Purkinje cell (primary cell): Measurements from ENCODE around the gene EDN3. TPM values are rescaled to one million over a fixed set of nuclear protein-coding genes. Genes with fewer than 3 reads are reported as not detected.

Experiments used
- polyA plus RNA-seq: library from polyadenylated mRNA; unstranded; fragments of >200 nt; fragmentation: Nextera tagmentation; gene quantifications from 2 replicates; pipeline ENCODE4 v1.2.1, GENCODE V29; 2014

Gene EDN3, protein sequence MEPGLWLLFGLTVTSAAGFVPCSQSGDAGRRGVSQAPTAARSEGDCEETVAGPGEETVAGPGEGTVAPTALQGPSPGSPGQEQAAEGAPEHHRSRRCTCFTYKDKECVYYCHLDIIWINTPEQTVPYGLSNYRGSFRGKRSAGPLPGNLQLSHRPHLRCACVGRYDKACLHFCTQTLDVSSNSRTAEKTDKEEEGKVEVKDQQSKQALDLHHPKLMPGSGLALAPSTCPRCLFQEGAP
- polyA plus RNA-seq = 0.63 TPM in 1 of 2 replicates, not detected in the other

DNA sequence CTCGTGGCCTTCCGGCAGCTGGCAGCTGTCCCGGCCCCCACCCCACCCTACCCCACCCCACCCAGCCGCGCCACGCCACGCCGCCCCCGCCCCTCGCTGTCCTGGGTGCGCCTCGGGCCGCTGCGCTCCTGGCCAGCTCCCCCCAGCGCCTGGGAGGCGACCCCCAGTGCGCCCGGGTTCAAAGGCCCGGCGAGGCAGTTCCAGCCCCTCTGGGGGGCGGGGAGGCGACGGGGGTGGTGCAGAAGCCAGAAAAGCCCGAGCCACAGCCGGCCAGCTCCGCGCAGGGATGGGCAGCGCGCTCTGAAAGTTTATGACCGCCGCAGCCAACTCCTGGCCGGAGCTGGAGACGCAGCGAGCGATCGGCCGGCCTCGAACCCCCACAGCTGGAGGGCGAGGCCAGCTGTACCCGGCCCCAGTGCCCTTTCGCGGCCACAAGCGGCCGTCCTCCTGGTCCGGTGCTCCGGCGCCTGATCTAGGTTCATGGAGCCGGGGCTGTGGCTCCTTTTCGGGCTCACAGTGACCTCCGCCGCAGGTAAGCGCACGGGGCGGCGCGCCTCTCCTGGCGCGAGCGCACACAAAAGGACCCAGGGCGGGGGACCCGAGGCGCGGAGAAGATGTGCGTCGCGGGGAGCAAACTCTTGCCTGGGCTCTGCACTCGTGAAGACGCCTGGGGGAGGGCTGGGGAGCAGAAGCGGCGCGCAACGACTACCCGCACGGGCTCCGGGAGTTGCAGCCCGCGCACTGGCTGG is at the start of gene EDN3:
Gene EDN3 (plus strand): TSS at position 279 of the 749 bp plus-strand sequence. CDS start 202 bp downstream, at position 481.

Other genes with a start within 250 kb of the EDN3 start
- gene ZNF831, start 136.8 kb upstream of the EDN3 start, polyA plus RNA-seq = 0.67 TPM in 1 of 2 replicates, not detected in the other